HG03342 (cell line): ENCODE data around the gene BBS4.
"Not testable (repeated sequence)": the region's sequence is repeated elsewhere in the genome, so short reads cannot be mapped to it uniquely, and the experiment has no call there.

Experiments used
- ATAC-seq: cut with Tn5 transposase; IDR thresholded peaks from one replicate; pipeline ENCODE4 v1.9.1; 2021; ENCODE audit warnings: mild to moderate bottlenecking, moderate library complexity; ENCODE audit not compliant: unreplicated experiment

The BBS4 gene

DNA sequence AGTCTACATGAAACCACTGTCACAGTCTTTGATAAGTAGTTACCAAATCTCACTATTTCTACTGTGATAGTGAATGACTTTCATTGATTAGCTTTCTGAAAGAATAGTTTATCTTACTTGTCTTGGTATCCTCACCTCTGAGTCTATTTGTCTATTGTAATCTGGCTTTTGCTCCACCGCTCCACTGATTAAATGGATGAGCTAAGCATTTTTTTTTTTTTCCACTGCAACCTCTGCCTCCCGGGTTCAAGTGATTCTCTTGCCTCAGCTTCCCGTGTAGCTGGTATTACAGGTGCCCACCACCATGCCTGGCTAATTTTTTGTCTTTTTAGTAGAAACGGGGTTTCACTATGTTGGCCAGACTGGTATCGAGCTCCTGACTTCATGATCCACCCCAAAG is 12.9 kb downstream of the BBS4 start:
- ATAC-seq: no peak

DNA sequence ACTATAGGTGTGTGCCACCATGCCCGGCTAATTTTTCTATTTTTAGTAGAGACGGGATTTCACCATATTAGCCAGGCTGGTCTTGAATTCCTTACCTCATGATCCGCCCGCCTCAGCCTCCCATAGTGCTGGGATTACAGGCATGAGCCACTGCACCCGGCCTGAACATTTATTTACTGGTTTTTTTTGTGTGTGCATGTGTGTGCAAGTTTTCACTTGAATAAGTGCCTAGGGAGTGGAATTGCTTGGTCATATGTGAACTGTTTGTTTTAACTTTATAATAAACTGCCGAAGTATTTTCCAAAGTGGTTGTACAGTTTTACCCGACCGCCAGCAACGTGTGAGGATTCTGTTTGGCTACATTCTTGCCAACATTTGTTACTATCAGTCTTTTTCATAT is 14.1 kb downstream of the BBS4 start:
- ATAC-seq: no peak

GRCh38 chr15:72706266-72706665 is 20.3 kb downstream of the BBS4 start:
- no peak for ATAC-seq

DNA sequence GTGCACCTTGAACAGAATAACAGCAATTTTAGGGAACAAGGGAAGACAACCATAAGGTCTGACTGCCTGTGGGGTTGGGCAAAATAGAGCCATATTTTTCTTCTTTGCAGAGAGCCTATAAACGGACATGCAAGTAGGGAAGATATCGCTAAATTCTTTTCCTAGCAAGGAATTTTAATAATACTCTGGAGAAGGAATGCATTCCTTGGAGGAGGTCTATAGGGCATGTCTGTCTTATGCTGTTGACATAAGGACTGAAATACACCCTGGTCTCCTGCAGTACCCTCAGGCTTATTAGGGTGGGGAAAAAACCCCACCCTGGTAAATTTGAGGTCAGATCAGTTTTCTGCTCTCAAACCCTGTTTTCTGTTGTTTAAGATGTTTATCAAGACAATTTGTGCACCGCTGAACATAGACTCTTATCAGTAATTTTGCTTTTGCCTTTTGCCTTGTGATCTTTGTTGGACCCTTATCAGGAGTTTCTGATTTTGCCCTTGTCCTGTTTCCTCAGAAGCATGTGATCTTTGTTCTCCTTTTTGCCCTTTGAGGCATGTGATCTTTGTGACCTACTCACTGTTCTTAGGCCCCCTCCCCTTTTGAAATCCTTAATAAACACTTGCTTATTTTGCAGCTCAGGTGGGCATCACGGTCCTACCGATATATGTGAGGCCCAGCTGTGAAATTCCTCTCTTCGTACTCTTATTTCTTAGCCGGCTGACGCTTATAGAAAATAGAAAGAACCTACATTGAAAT is 22.7 kb downstream of the BBS4 start:
- ATAC-seq: not testable (repeated sequence)

DNA sequence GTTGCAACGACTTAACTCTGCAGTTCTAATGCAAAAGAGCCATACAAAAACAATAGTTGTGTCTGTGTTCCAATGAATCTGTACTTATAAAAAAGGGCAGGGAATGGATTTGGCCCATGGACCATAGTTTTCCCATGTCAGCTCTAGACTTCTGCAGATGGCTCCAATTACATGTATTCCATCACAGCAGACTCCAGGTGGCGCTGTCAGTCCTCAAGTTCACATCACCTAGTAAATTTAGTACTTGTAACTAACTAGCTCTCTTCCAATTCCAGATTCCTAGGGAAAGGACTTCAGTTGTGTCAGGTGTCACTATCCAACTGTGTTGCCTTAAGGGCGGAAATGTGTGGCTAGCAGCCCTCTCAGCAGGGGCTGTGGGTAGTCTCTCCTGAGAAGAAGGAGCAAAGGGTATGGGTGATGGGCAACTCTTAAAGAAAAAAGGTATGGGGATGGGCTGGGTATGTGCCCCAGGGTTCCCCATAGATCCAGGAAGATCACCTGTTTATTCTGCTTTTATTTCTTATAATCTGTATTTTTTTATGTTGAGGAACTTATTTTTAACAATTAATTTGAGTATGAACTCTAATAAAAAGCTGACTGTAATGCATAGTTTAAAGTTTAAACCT is 36.2 kb downstream of the BBS4 start:
- ATAC-seq: no peak

DNA sequence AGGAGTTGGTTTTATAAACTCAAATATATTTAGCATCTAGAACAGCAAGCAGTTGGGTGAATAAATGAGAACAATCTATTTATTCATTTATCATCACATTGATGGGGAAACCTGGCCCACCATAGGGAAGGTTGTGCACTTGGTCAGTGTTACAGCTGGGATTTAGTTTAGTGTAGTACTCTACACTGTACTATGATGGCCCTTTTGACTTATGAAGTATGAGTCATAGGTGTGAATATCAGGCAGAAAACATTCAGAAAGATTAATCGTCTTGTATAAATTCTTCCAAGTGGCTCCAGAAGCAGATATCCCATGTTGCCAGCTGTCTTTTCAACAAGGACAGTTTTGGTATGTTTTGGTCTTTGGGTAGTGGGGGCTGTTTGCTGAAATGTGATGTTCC is 38.0 kb downstream of the BBS4 start:
- no peak for ATAC-seq

DNA sequence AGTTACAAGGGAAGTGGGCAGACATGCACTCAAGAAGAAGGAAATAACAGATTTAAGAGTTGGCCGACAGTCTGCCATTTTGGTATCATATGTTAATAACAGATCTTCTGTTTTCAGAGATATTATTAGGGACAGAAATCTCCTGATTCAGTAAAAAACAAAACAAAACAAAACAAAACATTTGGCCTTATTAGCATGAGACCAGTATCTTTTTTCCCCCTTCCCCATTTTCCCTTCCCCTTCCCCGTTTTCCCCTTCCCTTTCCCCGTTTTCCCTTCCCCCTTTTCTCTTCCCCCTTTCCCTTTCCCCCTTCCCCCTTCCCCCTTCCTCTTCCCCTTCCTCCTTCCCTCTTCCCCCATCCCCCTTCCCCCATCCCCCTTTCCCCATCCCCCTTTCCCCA is 39.4 kb downstream of the BBS4 start:
- no peak for ATAC-seq

DNA sequence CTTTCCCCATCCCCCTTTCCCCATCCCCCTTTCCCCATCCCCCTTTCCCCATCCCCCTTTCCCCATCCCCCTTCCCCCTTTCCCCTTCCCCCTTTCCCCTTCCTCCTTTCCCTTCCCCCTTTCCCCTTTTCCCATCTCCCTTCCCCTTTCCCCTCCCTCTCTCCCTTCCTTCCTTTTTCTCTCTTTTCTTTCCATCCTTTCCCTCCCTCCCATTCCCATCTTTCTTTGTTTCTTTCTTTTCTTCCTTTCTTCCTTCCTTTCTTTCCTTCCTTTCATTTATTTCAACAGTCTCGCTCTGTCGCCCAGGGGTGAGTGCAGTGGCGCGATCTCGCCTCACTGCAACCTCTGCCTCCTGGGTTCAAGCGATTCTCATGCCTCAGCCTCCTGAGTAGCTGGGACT is 39.8 kb downstream of the BBS4 start:
- not testable (repeated sequence) for ATAC-seq

DNA sequence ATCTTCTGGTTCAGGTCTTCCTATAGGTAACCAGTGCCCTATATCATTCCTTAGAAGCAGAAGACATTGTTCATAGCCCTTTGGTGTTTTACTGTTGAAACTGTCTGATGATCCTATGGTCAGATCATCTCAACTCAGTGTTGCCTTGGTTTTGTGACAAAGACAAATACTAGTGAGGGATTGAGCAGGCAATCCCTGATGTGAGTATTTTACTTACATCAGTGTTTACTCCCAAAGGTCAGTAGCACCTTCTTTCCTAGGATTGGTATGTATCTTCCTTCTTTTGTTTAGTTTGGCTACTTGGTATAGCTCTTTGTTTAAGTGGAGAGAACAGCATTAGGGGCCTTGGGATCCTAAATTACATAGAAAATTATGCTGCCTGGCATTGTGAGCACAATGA is 41.1 kb downstream of the BBS4 start:
- ATAC-seq: no peak

- not testable (repeated sequence) for ATAC-seq
Measured at GRCh38 chr15:72728249-72728648, 42.2 kb downstream of the BBS4 start.

- ATAC-seq: no peak
Measured at GRCh38 chr15:72728821-72729220, 42.8 kb downstream of the BBS4 start.

GRCh38 chr15:72732086-72732485 is 46.1 kb downstream of the BBS4 start:
- ATAC-seq: no peak

- no peak for ATAC-seq
Measured at GRCh38 chr15:72732516-72732915, 46.5 kb downstream of the BBS4 start.

DNA sequence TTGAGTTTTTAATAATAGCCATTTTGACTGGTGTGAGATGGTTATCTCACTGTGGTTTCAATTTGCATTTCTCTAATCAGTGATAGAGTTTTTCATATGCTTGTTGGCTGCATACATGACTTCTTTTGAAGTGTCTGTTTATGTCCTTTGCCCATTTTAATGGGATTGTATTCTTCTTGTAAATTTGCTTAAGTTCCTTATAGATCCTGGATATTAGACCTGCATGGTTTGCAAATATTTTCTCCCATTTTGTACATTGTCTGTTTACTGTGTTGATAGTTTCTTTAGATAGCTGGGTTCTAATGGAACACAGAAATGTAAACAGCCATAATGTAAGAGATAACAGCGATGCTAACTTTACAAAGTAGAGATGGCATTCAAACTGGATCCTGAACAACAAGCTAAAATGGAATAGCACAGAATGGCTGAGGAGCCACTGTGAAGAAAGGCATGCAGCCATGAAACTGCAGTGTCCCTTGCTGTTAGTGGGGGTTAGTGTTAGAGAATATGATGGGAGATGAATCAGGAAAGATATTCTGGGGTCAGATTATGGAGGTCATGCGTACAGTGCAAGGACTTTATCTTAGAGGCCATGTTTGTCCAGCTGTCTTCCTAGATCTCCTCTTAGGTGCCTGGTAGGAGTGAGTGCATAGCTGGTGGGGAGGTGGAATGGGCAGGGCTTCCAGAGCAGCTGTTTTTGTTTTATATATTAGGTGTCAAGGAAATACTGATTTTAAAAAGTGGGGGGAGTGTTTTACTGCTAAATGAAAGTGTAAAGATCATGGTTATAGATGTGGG is 48.1 kb downstream of the BBS4 start:
- ATAC-seq: no peak

GRCh38 chr15:72735111-72735510 is 49.1 kb downstream of the BBS4 start:
- no peak for ATAC-seq

- ATAC-seq: no peak
Measured at GRCh38 chr15:72737061-72737460, 51.1 kb downstream of the BBS4 start.

- no peak for ATAC-seq
Measured at GRCh38 chr15:72737723-72738122, 51.7 kb downstream of the BBS4 start.

GRCh38 chr15:72740219-72740618 is 54.2 kb downstream of the BBS4 start:
- ATAC-seq: peak; percentile 79

GRCh38 chr15:72749700-72750099 is 63.7 kb downstream of the BBS4 start:
- no peak for ATAC-seq

GRCh38 chr15:72751751-72752455 is 65.9 kb downstream of the BBS4 start:
- no peak for ATAC-seq

GRCh38 chr15:72754096-72754495 is 68.1 kb downstream of the BBS4 start:
- ATAC-seq: no peak
